Ascending aorta (tissue), 2 donors: ENCODE data around the gene RBMS3. TPM values are rescaled to one million over a fixed set of nuclear protein-coding genes. Genes with fewer than 3 reads are reported as not detected.

Source experiments
- DNase-seq, 2 donors: peaks; one replicate each; pipeline ENCODE4 v3.0.0-alpha.2; 2019; ENCODE audit warnings: low spot score in 2 of 2
- H3K27ac ChIP-seq, 2 donors: fragments of 200-600 bp; sonication (generic); one replicate each; pipeline ENCODE4 v1.5.1; 2016 to 2017; ENCODE audit warnings: mild to moderate bottlenecking in 1 of 2
- H3K27me3 ChIP-seq: fragments of 200-600 bp; sonication (generic); one replicate; pipeline ENCODE4 v1.5.1; 2017
- H3K36me3 ChIP-seq, 2 donors: fragments of 200-600 bp; sonication (generic); one replicate each; pipeline ENCODE4 v1.5.1; 2016
- H3K4me1 ChIP-seq, 2 donors: fragments of 200-600 bp; sonication (generic); one replicate each; pipeline ENCODE4 v1.5.1; 2016 to 2017; ENCODE audit warnings: mild to moderate bottlenecking in 1 of 2
- H3K4me3 ChIP-seq, 2 donors: fragments of 200-600 bp; sonication (generic); one replicate each; pipeline ENCODE4 v1.5.1; 2016 to 2017; ENCODE audit warnings: mild to moderate bottlenecking in 1 of 2
- H3K9me3 ChIP-seq, 2 donors: fragments of 200-600 bp; sonication (generic); one replicate each; pipeline ENCODE4 v1.5.1; 2016
- intact Hi-C: fragments of 100-400 bp; cut with DNase I; formaldehyde crosslinking; loops from one replicate; pipeline ENCODE4 v1.15.1; 2023
- total RNA-seq: library from RNA; depleted of rRNA; stranded (reverse); fragments of >200 nt; gene quantifications from one replicate; pipeline ENCODE4 v1.1.0, GENCODE V29; 2016
- TF ChIP-seq, protein P1 (sequence below), 3 experiments: fragments of 200-600 bp in 2 of 3; fragments of 450-650 bp in 1 of 3; sonication (generic) in 2 of 3; IDR thresholded peaks; one replicate each; pipeline ENCODE4 v1.5.1; 2016 to 2019; ENCODE audit warnings: antibody characterized with exemption in 3 of 3, mild to moderate bottlenecking in 1 of 3, moderate library complexity in 1 of 3

Gene RBMS3
- total RNA-seq, 1 donor from 2014 or later = 65.8 TPM

- H3K4me1 ChIP-seq = peaks cover 2 to 17% of the 10 kb centered on the region in 2 donors
- intact Hi-C loops = no loop called here
- no peaks in the 10 kb centered on the region for H3K27me3 ChIP-seq
- no peak overlapping the region for H3K27ac ChIP-seq
- H3K9me3 ChIP-seq = no peaks in the 10 kb centered on the region
- no peaks in the 10 kb centered on the region for H3K36me3 ChIP-seq
- TF ChIP-seq, protein P1, sequence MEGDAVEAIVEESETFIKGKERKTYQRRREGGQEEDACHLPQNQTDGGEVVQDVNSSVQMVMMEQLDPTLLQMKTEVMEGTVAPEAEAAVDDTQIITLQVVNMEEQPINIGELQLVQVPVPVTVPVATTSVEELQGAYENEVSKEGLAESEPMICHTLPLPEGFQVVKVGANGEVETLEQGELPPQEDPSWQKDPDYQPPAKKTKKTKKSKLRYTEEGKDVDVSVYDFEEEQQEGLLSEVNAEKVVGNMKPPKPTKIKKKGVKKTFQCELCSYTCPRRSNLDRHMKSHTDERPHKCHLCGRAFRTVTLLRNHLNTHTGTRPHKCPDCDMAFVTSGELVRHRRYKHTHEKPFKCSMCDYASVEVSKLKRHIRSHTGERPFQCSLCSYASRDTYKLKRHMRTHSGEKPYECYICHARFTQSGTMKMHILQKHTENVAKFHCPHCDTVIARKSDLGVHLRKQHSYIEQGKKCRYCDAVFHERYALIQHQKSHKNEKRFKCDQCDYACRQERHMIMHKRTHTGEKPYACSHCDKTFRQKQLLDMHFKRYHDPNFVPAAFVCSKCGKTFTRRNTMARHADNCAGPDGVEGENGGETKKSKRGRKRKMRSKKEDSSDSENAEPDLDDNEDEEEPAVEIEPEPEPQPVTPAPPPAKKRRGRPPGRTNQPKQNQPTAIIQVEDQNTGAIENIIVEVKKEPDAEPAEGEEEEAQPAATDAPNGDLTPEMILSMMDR (IDR thresholded peaks at IDR 0.05) = no peak
- no peak for DNase-seq
- no peak overlapping the region for H3K4me3 ChIP-seq
Measured at GRCh38 chr3:29646043-29646442, 365.2 kb downstream of the RBMS3 start.

GRCh38 chr3:29649815-29650547 is 369.1 kb downstream of the RBMS3 start:
- intact Hi-C loops = no loop called here
- TF ChIP-seq, protein P1 (IDR thresholded peaks at IDR 0.05) = no peak
- no peak for DNase-seq
- H3K4me3 ChIP-seq = no peak overlapping the region
- no peaks in the 10 kb centered on the region for H3K27me3 ChIP-seq
- H3K4me1 ChIP-seq = peaks cover 0 to 7% of the 10 kb centered on the region in 2 donors
- H3K27ac ChIP-seq = no peak overlapping the region
- no peaks in the 10 kb centered on the region for H3K9me3 ChIP-seq
- no peaks in the 10 kb centered on the region for H3K36me3 ChIP-seq

DNA sequence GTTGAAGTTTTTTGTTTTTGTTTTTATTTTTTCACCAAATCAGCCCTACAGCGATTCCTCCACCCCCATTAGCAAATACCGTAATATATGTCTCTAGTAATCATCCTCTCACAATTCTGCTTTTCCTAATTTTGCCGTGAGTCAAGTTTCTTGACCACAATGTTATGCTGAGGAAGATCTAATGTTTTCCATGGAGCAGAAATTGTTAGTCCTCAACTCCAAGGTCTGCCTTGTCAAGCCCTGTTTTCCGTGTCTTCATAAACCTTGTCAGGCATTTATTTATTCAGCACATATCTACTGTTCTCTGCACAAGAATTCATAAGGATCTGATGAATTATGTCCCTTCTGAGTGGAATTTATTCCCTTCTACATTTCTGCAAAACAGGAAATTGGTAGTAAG is 372.8 kb downstream of the RBMS3 start:
- Histone ChIP-seq H3K4me1 (peaks cover 0 to 5% of the 10 kb centered on the region in 2 donors), H3K36me3 (no peaks in the 10 kb centered on the region), H3K27ac (no peak overlapping the region), H3K27me3 (no peaks in the 10 kb centered on the region), H3K4me3 (no peak overlapping the region), H3K9me3 (no peaks in the 10 kb centered on the region)
- intact Hi-C loops = no loop called here
- DNase-seq = no peak
- TF ChIP-seq, protein P1 (IDR thresholded peaks at IDR 0.05) = no peak

DNA sequence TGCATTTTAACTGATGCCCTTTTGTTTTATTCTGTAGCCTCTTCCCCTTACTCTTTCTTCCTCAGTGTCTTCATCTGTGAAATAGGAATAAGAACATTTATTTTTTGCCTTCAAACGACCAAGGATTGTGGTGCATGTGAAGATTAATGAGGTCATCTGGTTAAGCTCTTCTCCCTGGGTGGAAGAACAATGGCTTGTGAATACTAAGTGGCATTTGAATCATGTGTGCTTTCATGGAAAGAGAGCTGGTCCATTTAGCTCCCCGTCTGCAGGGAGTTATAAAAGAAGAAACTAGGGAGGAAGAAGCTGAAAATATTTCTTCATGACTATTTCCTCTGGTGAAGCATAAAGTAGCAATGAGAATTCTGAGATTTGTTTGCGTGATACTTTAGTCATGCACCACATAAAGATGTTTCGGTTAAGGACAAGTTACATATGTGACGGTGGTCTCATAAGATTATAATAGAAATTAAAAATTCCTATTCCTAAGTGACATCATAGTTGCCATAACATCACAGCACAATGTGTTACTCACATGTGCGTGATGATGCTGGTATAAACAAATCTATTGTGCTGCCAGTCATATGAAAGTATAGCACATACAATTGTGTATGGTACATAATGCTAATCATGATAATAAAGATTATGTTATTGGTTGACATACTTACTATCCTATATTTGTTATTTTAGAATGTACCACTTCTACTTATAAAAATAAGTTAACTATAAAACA is 374.3 kb downstream of the RBMS3 start:
- Histone ChIP-seq H3K4me1 (peaks cover 0 to 5% of the 10 kb centered on the region in 2 donors), H3K9me3 (no peaks in the 10 kb centered on the region), H3K27me3 (no peaks in the 10 kb centered on the region), H3K4me3 (no peak overlapping the region), H3K27ac (no peak overlapping the region), H3K36me3 (no peaks in the 10 kb centered on the region)
- no peak for DNase-seq
- TF ChIP-seq, protein P1 (IDR thresholded peaks at IDR 0.05) = no peak
- intact Hi-C loops = no loop called here

DNA sequence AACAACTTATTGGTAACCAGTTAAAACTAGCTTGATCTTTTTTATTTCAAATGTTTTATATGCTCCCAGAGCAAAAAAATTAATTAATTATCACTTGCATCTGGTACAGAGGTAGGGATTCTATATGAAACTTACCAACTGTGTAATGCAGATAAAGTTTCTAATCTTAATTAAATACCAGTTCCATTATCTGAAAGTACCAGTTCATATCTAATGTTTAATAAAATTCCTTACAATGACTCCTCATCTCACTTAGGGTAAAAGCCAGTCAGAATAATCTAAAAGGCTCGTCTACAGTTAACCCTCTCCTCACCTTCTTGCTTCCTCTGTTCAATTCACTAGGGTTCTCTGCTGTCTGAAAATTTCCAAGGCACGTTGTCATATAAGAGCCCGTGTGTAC is 384.8 kb downstream of the RBMS3 start:
- no peak overlapping the region for H3K4me3 ChIP-seq
- no peaks in the 10 kb centered on the region for H3K27me3 ChIP-seq
- H3K4me1 ChIP-seq = no peaks in the 10 kb centered on the region
- H3K27ac ChIP-seq = no peak overlapping the region
- DNase-seq = no peak
- H3K9me3 ChIP-seq = no peaks in the 10 kb centered on the region
- no peaks in the 10 kb centered on the region for H3K36me3 ChIP-seq
- TF ChIP-seq, protein P1 (IDR thresholded peaks at IDR 0.05) = no peak
- intact Hi-C loops = no loop called here
